Liver (tissue), 9 donors: ENCODE results near the gene ZFAND3. TPM values are rescaled to one million over a fixed set of nuclear protein-coding genes. Genes with fewer than 3 reads are reported as not detected.

Source experiments
- DNase-seq: peaks from one replicate; pipeline ENCODE4 v3.0.0-alpha.2; 2017; ENCODE audit warnings: low spot score
- H3K27ac ChIP-seq, 2 donors: one replicate each; pipeline ENCODE4 v1.7.0; 2013; ENCODE audit warnings: inconsistent platforms in 2 of 2, low read length in 2 of 2, control low read depth in 1 of 2, low read depth in 1 of 2, mild to moderate bottlenecking in 1 of 2
- H3K27me3 ChIP-seq, 4 donors: one replicate each; pipeline versions ENCODE4 v1.6.1 to v1.7.0; 2013; ENCODE audit warnings: low read length in 3 of 4, inconsistent platforms in 1 of 4, mild to moderate bottlenecking in 1 of 4, moderate library complexity in 1 of 4; ENCODE audit not compliant: control insufficient read depth in 4 of 4, insufficient read depth in 4 of 4
- H3K36me3 ChIP-seq, 4 donors: one replicate each; pipeline versions ENCODE4 v1.6.1 to v1.7.0; 2013; ENCODE audit warnings: low read length in 3 of 4, mild to moderate bottlenecking in 3 of 4, low read depth in 1 of 4, moderate library complexity in 1 of 4; ENCODE audit not compliant: control insufficient read depth in 4 of 4, insufficient read depth in 3 of 4
- H3K4me1 ChIP-seq, 4 donors: one replicate each; pipeline versions ENCODE4 v1.6.1 to v1.7.0; 2013; ENCODE audit warnings: low read length in 3 of 4, mild to moderate bottlenecking in 3 of 4, moderate library complexity in 1 of 4; ENCODE audit not compliant: control insufficient read depth in 4 of 4, insufficient read depth in 4 of 4
- H3K4me3 ChIP-seq, 3 donors: one replicate each; pipeline versions ENCODE4 v1.6.1 to v1.7.0; 2013; ENCODE audit warnings: low read length in 3 of 3, control low read depth in 1 of 3, low read depth in 1 of 3, mild to moderate bottlenecking in 1 of 3
- H3K9ac ChIP-seq, 2 donors: one replicate each; pipeline ENCODE4 v1.7.0; 2013; ENCODE audit warnings: low read length in 2 of 2, mild to moderate bottlenecking in 2 of 2, moderate library complexity in 2 of 2, control low read depth in 1 of 2, low read depth in 1 of 2
- H3K9me3 ChIP-seq, 4 donors: one replicate each; pipeline versions ENCODE4 v1.6.1 to v1.7.0; 2013; ENCODE audit warnings: low read length in 3 of 4; ENCODE audit not compliant: control insufficient read depth in 4 of 4
- EGR1 ChIP-seq, 2 donors: IDR thresholded peaks; 2 replicates each; pipeline ENCODE4 v1.6.1; 2016 to 2018; ENCODE audit warnings: antibody characterized with exemption in 2 of 2, low read depth in 2 of 2
- FOXA1 ChIP-seq: IDR thresholded peaks from 2 replicates; pipeline ENCODE4 v1.6.1; 2016; ENCODE audit warnings: antibody characterized with exemption
- FOXA2 ChIP-seq: IDR thresholded peaks from 2 replicates; pipeline ENCODE4 v1.6.1; 2016; ENCODE audit warnings: antibody characterized with exemption
- GABPA ChIP-seq, 2 donors: IDR thresholded peaks in 1 of 2; conservative IDR thresholded peaks in 1 of 2; 2 replicates each; pipeline ENCODE4 v1.6.1; 2016; ENCODE audit warnings: antibody characterized with exemption in 2 of 2, mild to moderate bottlenecking in 1 of 2, moderate library complexity in 1 of 2
- HNF4A ChIP-seq, 2 donors: conservative IDR thresholded peaks; 2 replicates each; pipeline ENCODE4 v1.6.1; 2016; ENCODE audit warnings: antibody characterized with exemption in 2 of 2, mild to moderate bottlenecking in 2 of 2
- HNF4G ChIP-seq: IDR thresholded peaks from 2 replicates; pipeline ENCODE4 v1.6.1; 2016; ENCODE audit warnings: antibody characterized with exemption
- JUND ChIP-seq, 2 donors: IDR thresholded peaks; 2 replicates each; pipeline ENCODE4 v1.6.1; 2016; ENCODE audit warnings: antibody characterized with exemption in 2 of 2
- NR2F2 ChIP-seq: IDR thresholded peaks from 2 replicates; pipeline ENCODE4 v1.6.1; 2016; ENCODE audit warnings: antibody characterized with exemption
- RAD21 ChIP-seq, 2 donors: IDR thresholded peaks; 2 replicates each; pipeline ENCODE4 v1.6.1; 2016; ENCODE audit warnings: antibody characterized with exemption in 2 of 2, mild to moderate bottlenecking in 2 of 2
- RXRA ChIP-seq, 2 donors: IDR thresholded peaks; 2 replicates each; pipeline ENCODE4 v1.6.1; 2017 to 2018; ENCODE audit warnings: antibody characterized with exemption in 2 of 2, mild to moderate bottlenecking in 1 of 2
- SP1 ChIP-seq: IDR thresholded peaks from 2 replicates; pipeline ENCODE4 v1.6.1; 2018; ENCODE audit warnings: antibody characterized with exemption, mild to moderate bottlenecking
- TAF1 ChIP-seq: conservative IDR thresholded peaks from 2 replicates; pipeline ENCODE4 v1.6.1; 2016; ENCODE audit warnings: antibody characterized with exemption, mild to moderate bottlenecking
- YY1 ChIP-seq: IDR thresholded peaks from 2 replicates; pipeline ENCODE4 v1.6.1; 2016; ENCODE audit warnings: antibody characterized with exemption, mild to moderate bottlenecking
- WGBS: extraction: QIAGEN DNeasy Blood & Tissue Kit; methylation state at CpG from one replicate; pipeline ENCODE4 v1.1.7; 2013; 5-methylcytosine and 5-hydroxymethylcytosine counted together
- polyA plus RNA-seq, 2 donors: library from polyadenylated mRNA; stranded (reverse) in 1 of 2; unstranded in 1 of 2; fragments of 200-250 nt in 1 of 2; fragments of >200 nt in 1 of 2; fragmentation: Nextera tagmentation in 1 of 2; extraction: Ambion mirVana in 1 of 2; gene quantifications; one replicate each; pipeline versions ENCODE4 v1.2.1 to v1.2.3, GENCODE V29; 2013 to 2015
- total RNA-seq, 2 donors: library from RNA; depleted of rRNA; stranded (reverse); fragments of >200 nt; gene quantifications; one replicate each; pipeline ENCODE4 v1.2.3, GENCODE V29; 2014
- TF ChIP-seq, protein P1 (sequence below): IDR thresholded peaks from 2 replicates; pipeline ENCODE4 v1.6.1; 2016; ENCODE audit warnings: antibody characterized with exemption
- TF ChIP-seq, protein P2 (sequence below): IDR thresholded peaks from 2 replicates; pipeline ENCODE4 v1.6.1; 2016; ENCODE audit warnings: antibody characterized with exemption
- TF ChIP-seq, protein P3 (sequence below): IDR thresholded peaks from 2 replicates; pipeline ENCODE4 v1.6.1; 2016; ENCODE audit warnings: antibody characterized with exemption, mild to moderate bottlenecking
- TF ChIP-seq, protein P4 (sequence below): IDR thresholded peaks from 2 replicates; pipeline ENCODE4 v1.6.1; 2016; ENCODE audit warnings: antibody characterized with exemption
- TF ChIP-seq, protein P5 (sequence below): fragments of 150-350 bp; IDR thresholded peaks from 2 replicates; pipeline ENCODE4 v1.5.1; 2017; ENCODE audit warnings: improper control_type of control experiment, low read depth, low read length; ENCODE audit not compliant: missing input control
- donor health status: healthy.
- donor health status: healthy.
- donor health status: healthy.
- donor health status: healthy.
- donor health status: healthy.

Gene ZFAND3
- total and polyA plus RNA-seq, 4 donors, result 7.7 to 37.5 (median 23.1) TPM

DNA sequence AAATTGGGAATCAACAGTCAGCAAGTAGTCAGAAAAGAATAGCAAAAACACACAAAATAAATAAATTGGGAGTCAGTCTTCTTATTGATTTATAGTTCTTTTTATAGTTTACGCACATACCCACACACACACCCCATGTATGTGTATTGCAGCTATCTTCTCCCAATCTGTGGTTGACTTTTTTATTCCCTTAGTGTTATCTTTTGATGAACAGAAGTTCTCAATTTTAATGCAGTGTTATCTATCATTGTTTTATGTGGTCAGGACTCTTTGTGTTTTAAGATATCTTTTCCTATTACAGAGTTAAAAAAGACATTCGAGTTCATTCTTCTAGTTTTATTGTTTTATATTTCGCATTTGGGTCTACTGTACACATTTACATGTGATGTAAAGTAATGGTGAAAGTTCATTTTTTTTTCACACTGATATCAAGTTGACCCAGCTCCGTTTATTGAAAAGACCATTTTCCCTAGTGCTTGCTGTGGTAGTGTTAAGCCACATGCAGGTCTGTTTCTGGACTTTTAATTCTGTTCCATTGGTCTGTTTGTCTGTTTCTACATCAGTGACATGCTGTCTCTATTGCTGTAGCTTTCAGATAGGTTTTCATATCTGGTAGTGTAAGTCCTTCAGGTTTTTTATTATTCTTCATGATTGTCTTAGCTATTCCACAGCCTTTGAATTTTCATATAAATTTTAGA lies 78.4 kb downstream of the ZFAND3 start:
- H3K4me3 ChIP-seq, result no peak overlapping the region
- H3K27ac ChIP-seq, result no peak overlapping the region
- no peak for DNase-seq
- H3K36me3 ChIP-seq, result peaks cover 0 to 2% (median under 1%) of the 10 kb centered on the region in 4 donors
- H3K4me1 ChIP-seq, result peaks cover 0 to 6% (median 4%) of the 10 kb centered on the region in 4 donors
- 85% methylated on average over 4 of the region's 4 CpGs for WGBS
- TF ChIP-seq FOXA2 (no peak), HNF4G (no peak), RAD21 (IDR thresholded peaks at IDR 0.05) (no peak), YY1 (no peak), EGR1 (IDR thresholded peaks at IDR 0.05; ENCODE audit: low read depth in 2 of 2) (no peak), TAF1 (no peak), HNF4A (conservative IDR thresholded peaks at IDR 0.05) (no peak), SP1 (no peak), FOXA1 (no peak), RXRA (IDR thresholded peaks at IDR 0.05) (no peak), JUND (IDR thresholded peaks at IDR 0.05) (no peak)
- TF ChIP-seq, protein P1, sequence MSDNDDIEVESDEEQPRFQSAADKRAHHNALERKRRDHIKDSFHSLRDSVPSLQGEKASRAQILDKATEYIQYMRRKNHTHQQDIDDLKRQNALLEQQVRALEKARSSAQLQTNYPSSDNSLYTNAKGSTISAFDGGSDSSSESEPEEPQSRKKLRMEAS, result no peak
- TF ChIP-seq, protein P2, sequence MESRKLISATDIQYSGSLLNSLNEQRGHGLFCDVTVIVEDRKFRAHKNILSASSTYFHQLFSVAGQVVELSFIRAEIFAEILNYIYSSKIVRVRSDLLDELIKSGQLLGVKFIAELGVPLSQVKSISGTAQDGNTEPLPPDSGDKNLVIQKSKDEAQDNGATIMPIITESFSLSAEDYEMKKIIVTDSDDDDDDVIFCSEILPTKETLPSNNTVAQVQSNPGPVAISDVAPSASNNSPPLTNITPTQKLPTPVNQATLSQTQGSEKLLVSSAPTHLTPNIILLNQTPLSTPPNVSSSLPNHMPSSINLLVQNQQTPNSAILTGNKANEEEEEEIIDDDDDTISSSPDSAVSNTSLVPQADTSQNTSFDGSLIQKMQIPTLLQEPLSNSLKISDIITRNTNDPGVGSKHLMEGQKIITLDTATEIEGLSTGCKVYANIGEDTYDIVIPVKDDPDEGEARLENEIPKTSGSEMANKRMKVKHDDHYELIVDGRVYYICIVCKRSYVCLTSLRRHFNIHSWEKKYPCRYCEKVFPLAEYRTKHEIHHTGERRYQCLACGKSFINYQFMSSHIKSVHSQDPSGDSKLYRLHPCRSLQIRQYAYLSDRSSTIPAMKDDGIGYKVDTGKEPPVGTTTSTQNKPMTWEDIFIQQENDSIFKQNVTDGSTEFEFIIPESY, result no peak
- no peak overlapping the region for H3K9ac ChIP-seq
- no peaks in the 10 kb centered on the region for H3K27me3 ChIP-seq
- no peaks in the 10 kb centered on the region for H3K9me3 ChIP-seq

DNA sequence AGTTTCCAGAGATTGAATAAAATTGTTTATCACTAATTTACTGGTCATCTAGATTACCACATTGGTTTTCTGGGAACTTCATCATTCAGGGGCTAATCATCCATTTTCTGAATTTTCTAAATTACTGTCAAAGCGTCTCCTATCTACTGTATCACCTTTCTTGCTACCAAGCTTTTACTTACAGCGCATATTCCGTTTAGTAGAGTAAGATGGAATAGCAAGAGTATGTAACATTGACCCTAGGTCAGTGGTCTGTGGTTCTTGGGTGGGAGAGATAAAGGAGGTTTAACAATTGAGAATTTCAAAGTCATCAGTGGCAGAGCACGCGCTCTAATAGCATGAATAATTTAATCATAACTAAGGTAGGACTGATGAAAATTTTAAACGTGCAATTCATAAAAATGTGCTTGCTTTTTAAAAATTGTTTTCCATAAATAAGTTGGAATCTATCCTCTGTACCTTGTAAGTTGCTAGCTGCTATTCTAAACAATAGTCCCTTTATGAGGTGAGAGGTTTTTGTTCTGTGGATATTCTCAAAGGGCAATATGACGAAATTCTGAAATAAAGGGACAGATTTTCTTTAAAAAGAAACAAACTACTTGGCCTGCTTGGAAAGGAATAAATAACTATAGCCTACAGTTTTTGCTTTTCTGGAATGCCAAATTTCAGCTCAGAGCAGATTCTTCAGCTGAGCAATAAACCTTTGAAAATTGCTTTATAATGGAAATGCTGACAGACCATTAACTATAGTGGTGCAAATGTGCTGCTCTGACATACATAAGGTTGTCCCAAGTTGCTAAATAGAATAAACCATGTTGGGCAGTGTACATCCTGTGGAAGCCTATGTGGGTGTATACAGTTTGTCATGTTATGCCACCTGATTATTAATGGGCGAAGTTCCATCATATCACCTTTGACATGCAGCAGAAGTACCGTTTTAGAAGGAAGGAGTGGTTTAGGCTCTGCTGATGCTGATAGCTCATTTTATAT lies 84.1 kb downstream of the ZFAND3 start:
- no peak overlapping the region for H3K4me3 ChIP-seq
- 82% methylated on average over 9 of the region's 9 CpGs for WGBS
- H3K36me3 ChIP-seq, result no peaks in the 10 kb centered on the region
- H3K27me3 ChIP-seq, result no peaks in the 10 kb centered on the region
- peaks cover 0 to 10% (median 5%) of the 10 kb centered on the region in 4 donors for H3K4me1 ChIP-seq
- no peak overlapping the region for H3K9ac ChIP-seq
- H3K9me3 ChIP-seq, result no peaks in the 10 kb centered on the region
- no peak for DNase-seq
- TF ChIP-seq RAD21 (IDR thresholded peaks at IDR 0.05), result no peak
- no peak for TF ChIP-seq HNF4A (conservative IDR thresholded peaks at IDR 0.05)
- no peak for TF ChIP-seq RXRA (IDR thresholded peaks at IDR 0.05)
- no peak for TF ChIP-seq NR2F2
- TF ChIP-seq EGR1 (IDR thresholded peaks at IDR 0.05; ENCODE audit: low read depth in 2 of 2), result no peak
- no peak for TF ChIP-seq JUND (IDR thresholded peaks at IDR 0.05)
- no peak for TF ChIP-seq TAF1
- TF ChIP-seq, protein P2, result no peak
- TF ChIP-seq SP1, result no peak
- TF ChIP-seq YY1, result no peak
- TF ChIP-seq, protein P3, sequence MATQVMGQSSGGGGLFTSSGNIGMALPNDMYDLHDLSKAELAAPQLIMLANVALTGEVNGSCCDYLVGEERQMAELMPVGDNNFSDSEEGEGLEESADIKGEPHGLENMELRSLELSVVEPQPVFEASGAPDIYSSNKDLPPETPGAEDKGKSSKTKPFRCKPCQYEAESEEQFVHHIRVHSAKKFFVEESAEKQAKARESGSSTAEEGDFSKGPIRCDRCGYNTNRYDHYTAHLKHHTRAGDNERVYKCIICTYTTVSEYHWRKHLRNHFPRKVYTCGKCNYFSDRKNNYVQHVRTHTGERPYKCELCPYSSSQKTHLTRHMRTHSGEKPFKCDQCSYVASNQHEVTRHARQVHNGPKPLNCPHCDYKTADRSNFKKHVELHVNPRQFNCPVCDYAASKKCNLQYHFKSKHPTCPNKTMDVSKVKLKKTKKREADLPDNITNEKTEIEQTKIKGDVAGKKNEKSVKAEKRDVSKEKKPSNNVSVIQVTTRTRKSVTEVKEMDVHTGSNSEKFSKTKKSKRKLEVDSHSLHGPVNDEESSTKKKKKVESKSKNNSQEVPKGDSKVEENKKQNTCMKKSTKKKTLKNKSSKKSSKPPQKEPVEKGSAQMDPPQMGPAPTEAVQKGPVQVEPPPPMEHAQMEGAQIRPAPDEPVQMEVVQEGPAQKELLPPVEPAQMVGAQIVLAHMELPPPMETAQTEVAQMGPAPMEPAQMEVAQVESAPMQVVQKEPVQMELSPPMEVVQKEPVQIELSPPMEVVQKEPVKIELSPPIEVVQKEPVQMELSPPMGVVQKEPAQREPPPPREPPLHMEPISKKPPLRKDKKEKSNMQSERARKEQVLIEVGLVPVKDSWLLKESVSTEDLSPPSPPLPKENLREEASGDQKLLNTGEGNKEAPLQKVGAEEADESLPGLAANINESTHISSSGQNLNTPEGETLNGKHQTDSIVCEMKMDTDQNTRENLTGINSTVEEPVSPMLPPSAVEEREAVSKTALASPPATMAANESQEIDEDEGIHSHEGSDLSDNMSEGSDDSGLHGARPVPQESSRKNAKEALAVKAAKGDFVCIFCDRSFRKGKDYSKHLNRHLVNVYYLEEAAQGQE, result no peak
- no peak for TF ChIP-seq GABPA (IDR thresholded peaks at IDR 0.05 in 1 of 2, conservative IDR thresholded peaks at IDR 0.05 in 1 of 2)
- TF ChIP-seq, protein P4, sequence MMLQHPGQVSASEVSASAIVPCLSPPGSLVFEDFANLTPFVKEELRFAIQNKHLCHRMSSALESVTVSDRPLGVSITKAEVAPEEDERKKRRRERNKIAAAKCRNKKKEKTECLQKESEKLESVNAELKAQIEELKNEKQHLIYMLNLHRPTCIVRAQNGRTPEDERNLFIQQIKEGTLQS, result no peak
- TF ChIP-seq HNF4G, result no peak
- TF ChIP-seq, protein P1, result no peak
- TF ChIP-seq, protein P5, sequence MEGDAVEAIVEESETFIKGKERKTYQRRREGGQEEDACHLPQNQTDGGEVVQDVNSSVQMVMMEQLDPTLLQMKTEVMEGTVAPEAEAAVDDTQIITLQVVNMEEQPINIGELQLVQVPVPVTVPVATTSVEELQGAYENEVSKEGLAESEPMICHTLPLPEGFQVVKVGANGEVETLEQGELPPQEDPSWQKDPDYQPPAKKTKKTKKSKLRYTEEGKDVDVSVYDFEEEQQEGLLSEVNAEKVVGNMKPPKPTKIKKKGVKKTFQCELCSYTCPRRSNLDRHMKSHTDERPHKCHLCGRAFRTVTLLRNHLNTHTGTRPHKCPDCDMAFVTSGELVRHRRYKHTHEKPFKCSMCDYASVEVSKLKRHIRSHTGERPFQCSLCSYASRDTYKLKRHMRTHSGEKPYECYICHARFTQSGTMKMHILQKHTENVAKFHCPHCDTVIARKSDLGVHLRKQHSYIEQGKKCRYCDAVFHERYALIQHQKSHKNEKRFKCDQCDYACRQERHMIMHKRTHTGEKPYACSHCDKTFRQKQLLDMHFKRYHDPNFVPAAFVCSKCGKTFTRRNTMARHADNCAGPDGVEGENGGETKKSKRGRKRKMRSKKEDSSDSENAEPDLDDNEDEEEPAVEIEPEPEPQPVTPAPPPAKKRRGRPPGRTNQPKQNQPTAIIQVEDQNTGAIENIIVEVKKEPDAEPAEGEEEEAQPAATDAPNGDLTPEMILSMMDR, result no peak
- no peak for TF ChIP-seq FOXA1
- TF ChIP-seq FOXA2, result no peak
- H3K27ac ChIP-seq, result no peak overlapping the region
